ENCODE data around the gene TAF10. TPM values are rescaled to one million over a fixed set of nuclear protein-coding genes. Genes with fewer than 3 reads are reported as not detected.

TAF10 gene
- total and polyA plus RNA-seq, 4 donors: 10.5 to 58.1 (median 31.5) TPM

DNA sequence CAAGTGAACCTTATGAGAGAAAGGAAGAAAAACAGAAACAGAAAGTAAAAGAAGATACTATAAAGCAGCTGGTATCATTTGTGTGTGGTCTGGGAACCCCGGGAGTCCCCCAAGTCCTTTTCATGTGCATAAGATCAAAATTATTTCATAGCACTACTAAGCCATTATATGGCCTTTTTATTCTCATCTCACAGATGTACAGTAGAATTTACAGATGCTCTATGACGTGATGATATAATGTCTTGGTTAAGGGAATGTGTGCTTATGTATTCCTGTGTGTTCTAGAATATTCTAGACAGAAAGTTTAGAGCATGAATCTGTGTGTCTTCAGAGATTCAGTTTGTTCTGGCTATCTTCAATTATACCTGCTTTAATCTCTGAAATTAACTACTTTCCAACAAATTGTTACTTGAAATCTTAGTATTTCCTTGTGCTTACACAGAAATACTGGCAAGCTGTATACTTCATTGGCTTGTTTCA is 15.8 kb upstream of the TAF10 start:
- Histone ChIP-seq H3K9me3 (ENCODE audit: control insufficient read depth in 4 of 4, low read length in 3 of 4) (no peaks in the 10 kb centered on the region), H3K36me3 (ENCODE audit: control insufficient read depth in 4 of 4, insufficient read depth in 3 of 4, low read depth in 1 of 4, low read length in 3 of 4) (no peaks in the 10 kb centered on the region), H3K27me3 (ENCODE audit: control insufficient read depth in 4 of 4, insufficient read depth in 4 of 4, low read length in 3 of 4) (no peaks in the 10 kb centered on the region), H3K4me1 (ENCODE audit: control insufficient read depth in 4 of 4, insufficient read depth in 4 of 4, low read length in 3 of 4) (peaks cover 0 to 8% (median 1%) of the 10 kb centered on the region in 4 donors), H3K27ac (ENCODE audit: low read depth in 1 of 2, low read length in 2 of 2) (no peak overlapping the region), H3K9ac (ENCODE audit: low read depth in 1 of 2, low read length in 2 of 2) (no peak overlapping the region), H3K4me3 (ENCODE audit: low read depth in 1 of 3, low read length in 3 of 3) (no peak overlapping the region)
- TF ChIP-seq, protein P1, sequence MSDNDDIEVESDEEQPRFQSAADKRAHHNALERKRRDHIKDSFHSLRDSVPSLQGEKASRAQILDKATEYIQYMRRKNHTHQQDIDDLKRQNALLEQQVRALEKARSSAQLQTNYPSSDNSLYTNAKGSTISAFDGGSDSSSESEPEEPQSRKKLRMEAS (IDR thresholded peaks at IDR 0.05): no peak
- no peak for TF ChIP-seq FOXA2 (IDR thresholded peaks at IDR 0.05)
- TF ChIP-seq RAD21 (IDR thresholded peaks at IDR 0.05): no peak
- no peak for TF ChIP-seq FOXA1 (IDR thresholded peaks at IDR 0.05)
- no peak for TF ChIP-seq HNF4A (conservative IDR thresholded peaks at IDR 0.05)
- no peak for TF ChIP-seq NR2F2 (IDR thresholded peaks at IDR 0.05)
- no peak for TF ChIP-seq JUND (IDR thresholded peaks at IDR 0.05)
- TF ChIP-seq, protein P2, sequence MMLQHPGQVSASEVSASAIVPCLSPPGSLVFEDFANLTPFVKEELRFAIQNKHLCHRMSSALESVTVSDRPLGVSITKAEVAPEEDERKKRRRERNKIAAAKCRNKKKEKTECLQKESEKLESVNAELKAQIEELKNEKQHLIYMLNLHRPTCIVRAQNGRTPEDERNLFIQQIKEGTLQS (IDR thresholded peaks at IDR 0.05): no peak
- TF ChIP-seq RXRA (IDR thresholded peaks at IDR 0.05): no peak
- TF ChIP-seq YY1 (IDR thresholded peaks at IDR 0.05): no peak
- no peak for TF ChIP-seq TAF1 (conservative IDR thresholded peaks at IDR 0.05)
- DNase-seq (ENCODE audit: low spot score): no peak
- 71% methylated on average over 2 of the region's 2 CpGs for WGBS

DNA sequence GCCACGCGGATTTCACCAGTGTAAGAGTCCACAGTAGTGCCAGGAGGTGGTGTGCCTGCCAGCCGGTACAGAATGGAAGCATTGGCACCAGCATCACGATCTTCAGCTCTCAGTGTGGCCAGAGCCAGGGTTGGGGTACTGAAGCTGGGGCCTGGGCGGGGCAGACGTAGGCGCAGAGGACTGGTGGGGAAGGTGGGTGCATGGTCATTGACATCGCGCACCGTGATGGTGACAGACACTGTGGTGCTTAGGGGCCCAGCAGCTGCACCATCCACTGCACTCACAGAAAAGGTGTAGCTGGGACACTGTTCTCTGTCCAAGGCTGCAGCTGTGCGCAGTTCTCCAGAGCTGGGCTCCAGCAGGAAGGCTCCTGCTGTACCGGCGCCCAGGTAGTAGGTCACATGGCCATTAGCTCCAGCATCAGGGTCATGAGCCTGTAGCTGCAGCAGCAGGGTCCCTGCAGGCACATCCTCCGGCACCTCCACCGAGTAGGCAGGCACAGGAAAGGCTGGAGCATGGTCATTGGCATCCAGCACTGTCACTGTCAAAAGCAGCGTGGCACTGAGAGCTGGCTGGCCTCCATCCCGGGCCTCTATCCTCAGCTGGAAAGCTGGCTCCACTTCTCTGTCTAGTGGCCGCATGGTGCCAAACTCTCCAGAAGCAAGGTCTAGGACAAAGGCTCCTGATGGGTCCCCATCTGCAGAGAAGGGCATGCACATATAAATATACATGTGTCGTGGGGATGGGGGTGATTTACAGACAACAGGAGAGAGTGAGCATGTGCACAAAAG is 15.2 kb upstream of the TAF10 start:
- no peaks in the 10 kb centered on the region for H3K27me3 ChIP-seq (ENCODE audit: control insufficient read depth in 4 of 4, insufficient read depth in 4 of 4, low read length in 3 of 4)
- no peak overlapping the region for H3K27ac ChIP-seq (ENCODE audit: low read depth in 1 of 2, low read length in 2 of 2)
- no peak overlapping the region for H3K4me3 ChIP-seq (ENCODE audit: low read depth in 1 of 3, low read length in 3 of 3)
- no peaks in the 10 kb centered on the region for H3K9me3 ChIP-seq (ENCODE audit: control insufficient read depth in 4 of 4, low read length in 3 of 4)
- peaks cover 0 to 8% (median 1%) of the 10 kb centered on the region in 4 donors for H3K4me1 ChIP-seq (ENCODE audit: control insufficient read depth in 4 of 4, insufficient read depth in 4 of 4, low read length in 3 of 4)
- no peak for DNase-seq (ENCODE audit: low spot score)
- TF ChIP-seq EGR1 (IDR thresholded peaks at IDR 0.05; ENCODE audit: low read depth in 2 of 2): no peak
- TF ChIP-seq RXRA (IDR thresholded peaks at IDR 0.05): no peak
- no peak for TF ChIP-seq FOXA1 (IDR thresholded peaks at IDR 0.05)
- no peak for TF ChIP-seq YY1 (IDR thresholded peaks at IDR 0.05)
- TF ChIP-seq, protein P2 (IDR thresholded peaks at IDR 0.05): no peak
- TF ChIP-seq, protein P1 (IDR thresholded peaks at IDR 0.05): no peak
- no peak for TF ChIP-seq GABPA (IDR thresholded peaks at IDR 0.05 in 1 of 2, conservative IDR thresholded peaks at IDR 0.05 in 1 of 2)
- TF ChIP-seq RAD21 (IDR thresholded peaks at IDR 0.05): no peak
- no peak for TF ChIP-seq HNF4A (conservative IDR thresholded peaks at IDR 0.05)
- no peak for TF ChIP-seq FOXA2 (IDR thresholded peaks at IDR 0.05)
- no peak for TF ChIP-seq HNF4G (IDR thresholded peaks at IDR 0.05)
- TF ChIP-seq TAF1 (conservative IDR thresholded peaks at IDR 0.05): no peak
- TF ChIP-seq JUND (IDR thresholded peaks at IDR 0.05): no peak
- TF ChIP-seq NR2F2 (IDR thresholded peaks at IDR 0.05): no peak
- TF ChIP-seq, protein P3, sequence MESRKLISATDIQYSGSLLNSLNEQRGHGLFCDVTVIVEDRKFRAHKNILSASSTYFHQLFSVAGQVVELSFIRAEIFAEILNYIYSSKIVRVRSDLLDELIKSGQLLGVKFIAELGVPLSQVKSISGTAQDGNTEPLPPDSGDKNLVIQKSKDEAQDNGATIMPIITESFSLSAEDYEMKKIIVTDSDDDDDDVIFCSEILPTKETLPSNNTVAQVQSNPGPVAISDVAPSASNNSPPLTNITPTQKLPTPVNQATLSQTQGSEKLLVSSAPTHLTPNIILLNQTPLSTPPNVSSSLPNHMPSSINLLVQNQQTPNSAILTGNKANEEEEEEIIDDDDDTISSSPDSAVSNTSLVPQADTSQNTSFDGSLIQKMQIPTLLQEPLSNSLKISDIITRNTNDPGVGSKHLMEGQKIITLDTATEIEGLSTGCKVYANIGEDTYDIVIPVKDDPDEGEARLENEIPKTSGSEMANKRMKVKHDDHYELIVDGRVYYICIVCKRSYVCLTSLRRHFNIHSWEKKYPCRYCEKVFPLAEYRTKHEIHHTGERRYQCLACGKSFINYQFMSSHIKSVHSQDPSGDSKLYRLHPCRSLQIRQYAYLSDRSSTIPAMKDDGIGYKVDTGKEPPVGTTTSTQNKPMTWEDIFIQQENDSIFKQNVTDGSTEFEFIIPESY (IDR thresholded peaks at IDR 0.05): no peak
- TF ChIP-seq, protein P4, sequence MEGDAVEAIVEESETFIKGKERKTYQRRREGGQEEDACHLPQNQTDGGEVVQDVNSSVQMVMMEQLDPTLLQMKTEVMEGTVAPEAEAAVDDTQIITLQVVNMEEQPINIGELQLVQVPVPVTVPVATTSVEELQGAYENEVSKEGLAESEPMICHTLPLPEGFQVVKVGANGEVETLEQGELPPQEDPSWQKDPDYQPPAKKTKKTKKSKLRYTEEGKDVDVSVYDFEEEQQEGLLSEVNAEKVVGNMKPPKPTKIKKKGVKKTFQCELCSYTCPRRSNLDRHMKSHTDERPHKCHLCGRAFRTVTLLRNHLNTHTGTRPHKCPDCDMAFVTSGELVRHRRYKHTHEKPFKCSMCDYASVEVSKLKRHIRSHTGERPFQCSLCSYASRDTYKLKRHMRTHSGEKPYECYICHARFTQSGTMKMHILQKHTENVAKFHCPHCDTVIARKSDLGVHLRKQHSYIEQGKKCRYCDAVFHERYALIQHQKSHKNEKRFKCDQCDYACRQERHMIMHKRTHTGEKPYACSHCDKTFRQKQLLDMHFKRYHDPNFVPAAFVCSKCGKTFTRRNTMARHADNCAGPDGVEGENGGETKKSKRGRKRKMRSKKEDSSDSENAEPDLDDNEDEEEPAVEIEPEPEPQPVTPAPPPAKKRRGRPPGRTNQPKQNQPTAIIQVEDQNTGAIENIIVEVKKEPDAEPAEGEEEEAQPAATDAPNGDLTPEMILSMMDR (IDR thresholded peaks at IDR 0.05; ENCODE audit: low read depth, low read length, missing input control): no peak
- no peak for TF ChIP-seq SP1 (IDR thresholded peaks at IDR 0.05)
- TF ChIP-seq, protein P5, sequence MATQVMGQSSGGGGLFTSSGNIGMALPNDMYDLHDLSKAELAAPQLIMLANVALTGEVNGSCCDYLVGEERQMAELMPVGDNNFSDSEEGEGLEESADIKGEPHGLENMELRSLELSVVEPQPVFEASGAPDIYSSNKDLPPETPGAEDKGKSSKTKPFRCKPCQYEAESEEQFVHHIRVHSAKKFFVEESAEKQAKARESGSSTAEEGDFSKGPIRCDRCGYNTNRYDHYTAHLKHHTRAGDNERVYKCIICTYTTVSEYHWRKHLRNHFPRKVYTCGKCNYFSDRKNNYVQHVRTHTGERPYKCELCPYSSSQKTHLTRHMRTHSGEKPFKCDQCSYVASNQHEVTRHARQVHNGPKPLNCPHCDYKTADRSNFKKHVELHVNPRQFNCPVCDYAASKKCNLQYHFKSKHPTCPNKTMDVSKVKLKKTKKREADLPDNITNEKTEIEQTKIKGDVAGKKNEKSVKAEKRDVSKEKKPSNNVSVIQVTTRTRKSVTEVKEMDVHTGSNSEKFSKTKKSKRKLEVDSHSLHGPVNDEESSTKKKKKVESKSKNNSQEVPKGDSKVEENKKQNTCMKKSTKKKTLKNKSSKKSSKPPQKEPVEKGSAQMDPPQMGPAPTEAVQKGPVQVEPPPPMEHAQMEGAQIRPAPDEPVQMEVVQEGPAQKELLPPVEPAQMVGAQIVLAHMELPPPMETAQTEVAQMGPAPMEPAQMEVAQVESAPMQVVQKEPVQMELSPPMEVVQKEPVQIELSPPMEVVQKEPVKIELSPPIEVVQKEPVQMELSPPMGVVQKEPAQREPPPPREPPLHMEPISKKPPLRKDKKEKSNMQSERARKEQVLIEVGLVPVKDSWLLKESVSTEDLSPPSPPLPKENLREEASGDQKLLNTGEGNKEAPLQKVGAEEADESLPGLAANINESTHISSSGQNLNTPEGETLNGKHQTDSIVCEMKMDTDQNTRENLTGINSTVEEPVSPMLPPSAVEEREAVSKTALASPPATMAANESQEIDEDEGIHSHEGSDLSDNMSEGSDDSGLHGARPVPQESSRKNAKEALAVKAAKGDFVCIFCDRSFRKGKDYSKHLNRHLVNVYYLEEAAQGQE (IDR thresholded peaks at IDR 0.05): no peak
- 86% methylated on average over 19 of the region's 19 CpGs for WGBS
- H3K36me3 ChIP-seq (ENCODE audit: control insufficient read depth in 4 of 4, insufficient read depth in 3 of 4, low read depth in 1 of 4, low read length in 3 of 4): no peaks in the 10 kb centered on the region
- no peak overlapping the region for H3K9ac ChIP-seq (ENCODE audit: low read depth in 1 of 2, low read length in 2 of 2)
